Hematopoietic multipotent progenitor cell treated with erythropoietin and hydrocortisone succinate and interleukin-3 and kit ligand, for 15 days (in vitro differentiated cells): ENCODE data around the gene TBC1D5.
"Not testable (repeated sequence)": the region's sequence is repeated elsewhere in the genome, so short reads cannot be mapped to it uniquely, and the experiment has no call there.

Source experiments
- DNase-seq: peaks from one replicate; pipeline ENCODE4 v3.0.0-alpha.2; 2015; ENCODE audit warnings: low spot score

The TBC1D5 gene

GRCh38 chr3:17546500-17547255, 195.8 kb downstream of the TBC1D5 start:
- DNase-seq, result no peak

GRCh38 chr3:17544632-17545031, 197.8 kb downstream of the TBC1D5 start:
- DNase-seq, result no peak

- no peak for DNase-seq
Measured at GRCh38 chr3:17542591-17542990, 199.8 kb downstream of the TBC1D5 start.

- DNase-seq, result no peak
Measured at GRCh38 chr3:17539436-17539835, 203.0 kb downstream of the TBC1D5 start.

- no peak for DNase-seq
Measured at GRCh38 chr3:17535274-17535673, 207.2 kb downstream of the TBC1D5 start.

- DNase-seq, result not testable (repeated sequence)
Measured at GRCh38 chr3:17532446-17532845, 210.0 kb downstream of the TBC1D5 start.

- no peak for DNase-seq
Measured at GRCh38 chr3:17529677-17530076, 212.8 kb downstream of the TBC1D5 start.

GRCh38 chr3:17518189-17519059, 224.0 kb downstream of the TBC1D5 start:
- DNase-seq, result no peak

GRCh38 chr3:17515445-17516234, 226.8 kb downstream of the TBC1D5 start:
- DNase-seq, result no peak

- no peak for DNase-seq
Measured at GRCh38 chr3:17514597-17514996, 227.8 kb downstream of the TBC1D5 start.

GRCh38 chr3:17510265-17510664, 232.2 kb downstream of the TBC1D5 start:
- DNase-seq, result no peak

- DNase-seq, result no peak
Measured at GRCh38 chr3:17508180-17508752, 234.2 kb downstream of the TBC1D5 start.

- no peak for DNase-seq
Measured at GRCh38 chr3:17507480-17507879, 235.0 kb downstream of the TBC1D5 start.

GRCh38 chr3:17505856-17506255, 236.6 kb downstream of the TBC1D5 start:
- DNase-seq, result no peak

GRCh38 chr3:17501745-17502144, 240.7 kb downstream of the TBC1D5 start:
- DNase-seq, result no peak

- no peak for DNase-seq
Measured at GRCh38 chr3:17500618-17501017, 241.8 kb downstream of the TBC1D5 start.

- no peak for DNase-seq
Measured at GRCh38 chr3:17494117-17494809, 248.2 kb downstream of the TBC1D5 start.

GRCh38 chr3:17491601-17492000, 250.8 kb downstream of the TBC1D5 start:
- DNase-seq, result no peak

GRCh38 chr3:17491190-17491589, 251.2 kb downstream of the TBC1D5 start:
- DNase-seq, result not testable (repeated sequence)

- no peak for DNase-seq
Measured at GRCh38 chr3:17489139-17489538, 253.3 kb downstream of the TBC1D5 start.

- no peak for DNase-seq
Measured at GRCh38 chr3:17481116-17481515, 261.3 kb downstream of the TBC1D5 start.
